Measurements from ENCODE around the gene CTDSP1.

CTDSP1 gene

GRCh38 chr2:218435003-218435982 lies 35.6 kb downstream of the CTDSP1 start:
- no peak for DNase-seq
- Histone ChIP-seq H4K20me1 (ENCODE audit: insufficient read depth, low read length) (no peaks in the 10 kb centered on the region), H3K9ac (ENCODE audit: low read length) (no peak overlapping the region), H3K9me2 (replicated peaks; ENCODE audit: insufficient read depth, low read length) (no peaks in the 10 kb centered on the region), H3K4me3 (ENCODE audit: low read length) (no peak overlapping the region), H3K27me3 (replicated peaks; ENCODE audit: insufficient read depth, low read length) (no peaks in the 10 kb centered on the region), H3K4me1 (ENCODE audit: low read length) (no peaks in the 10 kb centered on the region), H3K9me3 (replicated peaks; ENCODE audit: insufficient read depth, low read length) (no peaks in the 10 kb centered on the region), H3K79me2 (ENCODE audit: low read length) (no peaks in the 10 kb centered on the region), H3K4me2 (ENCODE audit: low read depth, low read length) (no peak overlapping the region), H2AFZ (ENCODE audit: low read length) (no peak overlapping the region), H3F3A (ENCODE audit: insufficient read depth, low read length) (no peaks in the 10 kb centered on the region), H3K27ac (ENCODE audit: low read length) (no peak overlapping the region), H3K36me3 (replicated peaks; ENCODE audit: insufficient read depth, low read length) (no peaks in the 10 kb centered on the region)
- TF ChIP-seq CTCF (IDR thresholded peaks at IDR 0.05; ENCODE audit: low read length) (no peak), EZH2phosphoT487 (IDR thresholded peaks at IDR 0.05; ENCODE audit: low read length) (no peak), EZH2 (optimal IDR thresholded peaks at IDR 0.05; ENCODE audit: low read depth, low read length) (no peak)

- no peaks in the 10 kb centered on the region for H3K4me1 ChIP-seq (ENCODE audit: low read length)
- DNase-seq: no peak
- no peaks in the 10 kb centered on the region for H3F3A ChIP-seq (ENCODE audit: insufficient read depth, low read length)
- no peaks in the 10 kb centered on the region for H3K27me3 ChIP-seq (replicated peaks; ENCODE audit: insufficient read depth, low read length)
- H3K9me3 ChIP-seq (replicated peaks; ENCODE audit: insufficient read depth, low read length): no peaks in the 10 kb centered on the region
- H3K79me2 ChIP-seq (ENCODE audit: low read length): no peaks in the 10 kb centered on the region
- H3K4me3 ChIP-seq (ENCODE audit: low read length): no peak overlapping the region
- no peak overlapping the region for H3K27ac ChIP-seq (ENCODE audit: low read length)
- no peak for TF ChIP-seq CTCF (IDR thresholded peaks at IDR 0.05; ENCODE audit: low read length)
- no peak for TF ChIP-seq EZH2phosphoT487 (IDR thresholded peaks at IDR 0.05; ENCODE audit: low read length)
- TF ChIP-seq EZH2 (optimal IDR thresholded peaks at IDR 0.05; ENCODE audit: low read depth, low read length): no peak
- no peaks in the 10 kb centered on the region for H4K20me1 ChIP-seq (ENCODE audit: insufficient read depth, low read length)
- H2AFZ ChIP-seq (ENCODE audit: low read length): no peak overlapping the region
- no peaks in the 10 kb centered on the region for H3K36me3 ChIP-seq (replicated peaks; ENCODE audit: insufficient read depth, low read length)
- no peak overlapping the region for H3K9ac ChIP-seq (ENCODE audit: low read length)
- H3K4me2 ChIP-seq (ENCODE audit: low read depth, low read length): no peak overlapping the region
- H3K9me2 ChIP-seq (replicated peaks; ENCODE audit: insufficient read depth, low read length): no peaks in the 10 kb centered on the region
These were observed 37.3 kb downstream of the CTDSP1 start for GRCh38 chr2:218436992-218437391.

- DNase-seq: no peak
- H2AFZ ChIP-seq (ENCODE audit: low read length): no peak overlapping the region
- no peak for TF ChIP-seq EZH2 (optimal IDR thresholded peaks at IDR 0.05; ENCODE audit: low read depth, low read length)
- H3K4me1 ChIP-seq (ENCODE audit: low read length): no peaks in the 10 kb centered on the region
- H3K27ac ChIP-seq (ENCODE audit: low read length): no peak overlapping the region
- no peaks in the 10 kb centered on the region for H3K9me3 ChIP-seq (replicated peaks; ENCODE audit: insufficient read depth, low read length)
- H3K9ac ChIP-seq (ENCODE audit: low read length): no peak overlapping the region
- H3K9me2 ChIP-seq (replicated peaks; ENCODE audit: insufficient read depth, low read length): no peaks in the 10 kb centered on the region
- H3K36me3 ChIP-seq (replicated peaks; ENCODE audit: insufficient read depth, low read length): no peaks in the 10 kb centered on the region
- no peaks in the 10 kb centered on the region for H3K27me3 ChIP-seq (replicated peaks; ENCODE audit: insufficient read depth, low read length)
- no peaks in the 10 kb centered on the region for H3K79me2 ChIP-seq (ENCODE audit: low read length)
- H3F3A ChIP-seq (ENCODE audit: insufficient read depth, low read length): no peaks in the 10 kb centered on the region
- H3K4me3 ChIP-seq (ENCODE audit: low read length): no peak overlapping the region
- no peaks in the 10 kb centered on the region for H4K20me1 ChIP-seq (ENCODE audit: insufficient read depth, low read length)
- no peak overlapping the region for H3K4me2 ChIP-seq (ENCODE audit: low read depth, low read length)
These were observed 38.3 kb downstream of the CTDSP1 start for GRCh38 chr2:218437969-218438368.

- no peak overlapping the region for H3K9ac ChIP-seq (ENCODE audit: low read length)
- no peaks in the 10 kb centered on the region for H3K4me1 ChIP-seq (ENCODE audit: low read length)
- H3K79me2 ChIP-seq (ENCODE audit: low read length): no peaks in the 10 kb centered on the region
- TF ChIP-seq EZH2phosphoT487 (IDR thresholded peaks at IDR 0.05; ENCODE audit: low read length) (no peak), EZH2 (optimal IDR thresholded peaks at IDR 0.05; ENCODE audit: low read depth, low read length) (no peak), CTCF (IDR thresholded peaks at IDR 0.05; ENCODE audit: low read length) (no peak)
- H3K4me2 ChIP-seq (ENCODE audit: low read depth, low read length): no peak overlapping the region
- H2AFZ ChIP-seq (ENCODE audit: low read length): no peak overlapping the region
- H3K9me3 ChIP-seq (replicated peaks; ENCODE audit: insufficient read depth, low read length): no peaks in the 10 kb centered on the region
- no peaks in the 10 kb centered on the region for H3K36me3 ChIP-seq (replicated peaks; ENCODE audit: insufficient read depth, low read length)
- H3K27me3 ChIP-seq (replicated peaks; ENCODE audit: insufficient read depth, low read length): no peaks in the 10 kb centered on the region
- no peaks in the 10 kb centered on the region for H4K20me1 ChIP-seq (ENCODE audit: insufficient read depth, low read length)
- no peak overlapping the region for H3K27ac ChIP-seq (ENCODE audit: low read length)
- no peaks in the 10 kb centered on the region for H3F3A ChIP-seq (ENCODE audit: insufficient read depth, low read length)
- H3K9me2 ChIP-seq (replicated peaks; ENCODE audit: insufficient read depth, low read length): no peaks in the 10 kb centered on the region
- no peak overlapping the region for H3K4me3 ChIP-seq (ENCODE audit: low read length)
- no peak for DNase-seq
These were observed 38.9 kb downstream of the CTDSP1 start for GRCh38 chr2:218438596-218438995.
